ENCODE measurements around the gene MRFAP1L1.

The MRFAP1L1 gene

GRCh38 chr4:6715704-6716017, 6.0 kb upstream of the MRFAP1L1 start:
- no peak for DNase-seq

GRCh38 chr4:6714954-6715353, 5.3 kb upstream of the MRFAP1L1 start:
- no peak for DNase-seq

- DNase-seq = no peak
Measured at GRCh38 chr4:6710996-6711395, 1.3 kb upstream of the MRFAP1L1 start.

- DNase-seq = no peak
Measured at GRCh38 chr4:6710282-6710681, 617 bp upstream of the MRFAP1L1 start.

GRCh38 chr4:6706173-6706572, 3.5 kb downstream of the MRFAP1L1 start:
- DNase-seq = no peak

- DNase-seq = no peak
Measured at GRCh38 chr4:6705646-6706045, 4.0 kb downstream of the MRFAP1L1 start.

- DNase-seq = no peak
Measured at GRCh38 chr4:6703786-6704185, 5.9 kb downstream of the MRFAP1L1 start.

GRCh38 chr4:6702761-6703160, 6.9 kb downstream of the MRFAP1L1 start:
- no peak for DNase-seq

- DNase-seq = no peak
Measured at GRCh38 chr4:6701371-6701770, 8.3 kb downstream of the MRFAP1L1 start.

GRCh38 chr4:6699903-6700302, 9.8 kb downstream of the MRFAP1L1 start:
- no peak for DNase-seq

- no peak for DNase-seq
Measured at GRCh38 chr4:6699388-6699787, 10.3 kb downstream of the MRFAP1L1 start.

- no peak for DNase-seq
Measured at GRCh38 chr4:6697131-6697530, 12.5 kb downstream of the MRFAP1L1 start.

- DNase-seq = no peak
Measured at GRCh38 chr4:6696611-6697010, 13.1 kb downstream of the MRFAP1L1 start.

- no peak for DNase-seq
Measured at GRCh38 chr4:6695660-6696610, 13.7 kb downstream of the MRFAP1L1 start.

GRCh38 chr4:6694177-6694901, 15.3 kb downstream of the MRFAP1L1 start:
- no peak for DNase-seq

GRCh38 chr4:6693231-6694176, 16.2 kb downstream of the MRFAP1L1 start, which contains the start of gene S100P:
S100P (plus strand) TSS chr4:6693878; CDS start chr4:6693933, 55 bp downstream.
- DNase-seq = no peak

GRCh38 chr4:6692806-6693205, 16.9 kb downstream of the MRFAP1L1 start:
- no peak for DNase-seq

GRCh38 chr4:6692379-6692778, 17.3 kb downstream of the MRFAP1L1 start:
- no peak for DNase-seq

- no peak for DNase-seq
Measured at GRCh38 chr4:6689506-6689960, 20.1 kb downstream of the MRFAP1L1 start.

- no peak for DNase-seq
Measured at GRCh38 chr4:6688879-6689505, 20.7 kb downstream of the MRFAP1L1 start.

GRCh38 chr4:6687947-6688878, 21.5 kb downstream of the MRFAP1L1 start:
- no peak for DNase-seq

Data from NCI-H526 treated with DMSO at 0.1 percent for 48 hours (cell line).